Stimulated activated CD4-positive, alpha-beta T cell treated with anti-CD3 and anti-CD28 coated beads, Interleukin-4, amount 100 ng/mL, for 4 hours (primary cell): Measurements from ENCODE around the gene ADAMTS2.

Experiments
- DNase-seq, 2 experiments: peaks; one replicate each; pipeline ENCODE4 v3.0.0-alpha.2; 2020

The ADAMTS2 gene

GRCh38 chr5:179211068-179211467, 134.2 kb downstream of the ADAMTS2 start:
- DNase-seq = no peak

- no peak for DNase-seq
These were observed 134.8 kb downstream of the ADAMTS2 start for GRCh38 chr5:179210478-179210877.

- no peak for DNase-seq
These were observed 135.7 kb downstream of the ADAMTS2 start for GRCh38 chr5:179209359-179210150.

GRCh38 chr5:179208706-179209358, 136.4 kb downstream of the ADAMTS2 start:
- DNase-seq = no peak

- DNase-seq = no peak
These were observed 137.1 kb downstream of the ADAMTS2 start for GRCh38 chr5:179207920-179208705.

- DNase-seq = no peak
These were observed 137.8 kb downstream of the ADAMTS2 start for GRCh38 chr5:179207470-179207869.

- no peak for DNase-seq
These were observed 138.9 kb downstream of the ADAMTS2 start for GRCh38 chr5:179206366-179206765.

GRCh38 chr5:179205277-179205676, 140.0 kb downstream of the ADAMTS2 start:
- no peak for DNase-seq

- no peak for DNase-seq
These were observed 140.7 kb downstream of the ADAMTS2 start for GRCh38 chr5:179204572-179204971.

- DNase-seq = no peak
These were observed 142.0 kb downstream of the ADAMTS2 start for GRCh38 chr5:179203248-179203647.

GRCh38 chr5:179201986-179202385, 143.3 kb downstream of the ADAMTS2 start:
- DNase-seq = no peak

- DNase-seq = no peak
These were observed 146.0 kb downstream of the ADAMTS2 start for GRCh38 chr5:179199246-179199645.

GRCh38 chr5:179198825-179199224, 146.4 kb downstream of the ADAMTS2 start:
- DNase-seq = no peak

- no peak for DNase-seq
These were observed 148.7 kb downstream of the ADAMTS2 start for GRCh38 chr5:179196405-179197079.

GRCh38 chr5:179195561-179196404, 149.5 kb downstream of the ADAMTS2 start:
- no peak for DNase-seq

GRCh38 chr5:179194941-179195381, 150.3 kb downstream of the ADAMTS2 start:
- no peak for DNase-seq

- DNase-seq = no peak
These were observed 150.9 kb downstream of the ADAMTS2 start for GRCh38 chr5:179194201-179194910.

- DNase-seq = no peak
These were observed 151.5 kb downstream of the ADAMTS2 start for GRCh38 chr5:179193746-179194145.

GRCh38 chr5:179192891-179193470, 152.3 kb downstream of the ADAMTS2 start:
- no peak for DNase-seq

- DNase-seq = no peak
These were observed 152.9 kb downstream of the ADAMTS2 start for GRCh38 chr5:179192185-179192890.
